Tibial nerve (tissue), 3 donors: ENCODE data around the gene UXS1.

Experiments used
- CTCF ChIP-seq, 5 experiments: fragments of 200-600 bp in 3 of 5; fragments of 450-650 bp in 2 of 5; sonication (generic) in 3 of 5; IDR thresholded peaks; one replicate each; pipeline ENCODE4 v1.5.1; 2016 to 2019; ENCODE audit warnings: antibody characterized with exemption in 5 of 5, mild to moderate bottlenecking in 3 of 5, moderate library complexity in 2 of 5
- POLR2A ChIP-seq, 2 donors: fragments of 450-650 bp; IDR thresholded peaks; one replicate each; pipeline ENCODE4 v1.6.1; 2017; ENCODE audit warnings: antibody characterized with exemption in 2 of 2, mild to moderate bottlenecking in 2 of 2, moderate library complexity in 2 of 2

DNA sequence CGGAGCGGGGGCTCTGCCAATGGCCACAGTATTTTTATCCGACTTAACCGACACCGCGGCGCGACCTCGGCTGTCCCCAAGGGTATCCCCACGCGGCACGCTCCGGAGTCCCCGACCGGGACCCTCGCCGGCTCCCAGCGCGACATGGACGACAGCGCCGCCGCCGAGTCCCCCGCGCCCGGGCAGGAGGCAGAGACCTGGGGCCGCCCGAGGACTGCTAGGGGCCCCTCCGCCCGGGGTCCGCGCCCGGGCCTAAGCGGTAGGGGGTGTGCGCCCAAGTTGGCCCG is 468 bp downstream of the UXS1 start:
- TF ChIP-seq CTCF (IDR thresholded peaks at IDR 0.05) (no peak), POLR2A (IDR thresholded peaks at IDR 0.05) (no peak)
